ENCODE data around the gene NALCN.

NALCN gene

DNA sequence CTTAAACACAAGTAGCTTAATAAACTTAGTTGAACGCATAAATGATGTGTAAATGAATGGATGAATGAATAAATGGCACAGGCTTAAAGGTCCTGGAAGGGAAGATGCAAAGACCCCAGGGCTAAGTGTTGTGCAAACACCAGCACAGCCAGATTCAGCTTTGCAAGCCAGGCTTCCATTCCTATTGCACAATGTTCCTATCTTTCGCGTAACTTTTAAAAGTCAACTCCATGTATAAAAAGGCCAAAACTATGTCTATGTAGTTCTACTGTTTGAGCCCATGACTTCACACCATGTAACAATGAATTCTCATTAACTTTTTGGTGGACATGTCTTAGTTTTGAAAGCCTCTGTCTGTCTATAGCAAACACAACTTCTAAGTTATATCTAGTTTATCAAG is 226.0 kb downstream of the NALCN start:
- DNase-seq = no peak

DNA sequence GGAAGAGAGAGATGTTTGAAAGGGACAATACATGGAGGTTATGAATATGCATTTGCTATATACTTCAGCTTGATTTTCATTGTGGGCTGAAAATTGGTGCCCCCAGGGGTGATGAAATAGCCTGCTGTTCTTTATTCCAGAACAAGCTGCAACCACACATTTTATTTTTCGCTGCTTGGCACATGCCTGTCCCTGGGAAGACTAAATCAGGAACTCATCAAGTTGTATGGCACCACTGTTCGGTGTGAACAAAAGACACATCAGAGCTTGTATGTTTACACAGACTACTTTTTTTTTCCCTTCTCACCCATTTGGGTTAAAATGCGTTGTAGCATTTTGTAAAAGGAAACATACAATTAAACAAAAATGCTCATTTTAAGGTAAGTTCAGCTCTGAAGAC is 230.7 kb downstream of the NALCN start:
- no peak for DNase-seq

DNA sequence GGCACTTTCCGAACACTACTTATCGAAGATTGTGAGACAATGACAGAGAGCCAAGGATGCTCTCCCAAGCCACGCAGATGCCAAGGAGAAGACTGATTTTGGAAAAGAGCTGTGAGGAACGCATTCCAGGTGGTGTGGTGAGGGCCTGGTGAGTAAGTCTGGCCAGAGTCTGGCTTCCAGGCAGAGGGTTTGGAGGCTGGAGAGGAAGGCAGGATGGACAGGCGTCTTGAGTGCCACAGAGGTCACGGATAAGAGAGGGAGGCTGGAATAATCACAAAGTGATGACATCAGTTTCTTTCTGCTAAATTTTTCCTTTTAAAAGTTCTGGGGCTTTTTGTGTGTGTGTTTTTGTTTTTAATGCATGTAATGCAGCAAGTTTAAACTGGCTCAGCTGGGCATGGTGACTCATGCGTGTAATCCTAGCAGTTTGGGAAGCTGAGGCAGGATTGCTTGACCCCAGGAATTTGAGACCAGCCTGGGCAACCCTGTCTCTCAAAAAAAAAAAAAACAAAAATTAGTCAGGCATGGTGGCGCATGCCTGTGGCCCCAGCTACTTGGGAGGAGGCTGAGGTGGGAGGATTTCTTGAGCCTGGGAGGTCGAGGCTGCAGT is 235.1 kb downstream of the NALCN start:
- no peak for DNase-seq

DNA sequence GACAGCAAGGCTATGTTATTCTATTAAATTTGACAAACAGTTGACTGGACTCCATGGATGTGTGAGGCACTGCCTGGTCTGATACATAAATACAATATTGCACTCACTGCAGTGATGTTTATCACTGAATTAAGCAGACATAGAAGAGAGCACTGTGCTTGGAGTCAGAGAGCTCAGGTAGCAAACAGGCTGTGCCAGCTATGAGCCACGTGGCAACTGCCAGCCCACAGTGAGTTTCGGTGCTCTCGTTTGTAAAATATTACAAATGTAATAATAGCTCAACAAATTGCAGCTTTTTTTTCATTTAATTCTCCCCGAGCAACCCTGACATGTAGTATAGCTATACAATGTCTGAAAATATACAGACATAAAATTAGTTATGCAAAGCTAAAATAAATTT is 237.3 kb downstream of the NALCN start:
- no peak for DNase-seq

DNA sequence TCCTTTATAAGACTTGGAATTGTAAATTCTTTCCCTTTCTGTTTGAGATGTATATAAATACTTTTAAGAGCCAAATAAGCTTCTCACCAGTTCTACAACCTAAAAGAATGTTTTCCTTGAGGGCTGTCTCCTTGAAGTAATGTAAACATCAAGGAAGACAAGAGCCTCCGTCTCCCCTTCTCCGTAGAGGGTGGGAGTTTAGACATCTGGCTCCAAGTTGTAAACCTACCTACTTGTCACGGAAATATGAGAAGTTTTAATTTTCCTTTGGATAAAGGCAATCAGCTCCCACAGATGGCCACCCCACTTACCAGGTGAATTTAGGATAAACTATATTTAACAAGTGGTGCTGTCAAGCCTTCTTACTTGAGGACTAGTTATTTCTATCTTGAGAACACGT is 237.9 kb downstream of the NALCN start:
- DNase-seq = no peak

DNA sequence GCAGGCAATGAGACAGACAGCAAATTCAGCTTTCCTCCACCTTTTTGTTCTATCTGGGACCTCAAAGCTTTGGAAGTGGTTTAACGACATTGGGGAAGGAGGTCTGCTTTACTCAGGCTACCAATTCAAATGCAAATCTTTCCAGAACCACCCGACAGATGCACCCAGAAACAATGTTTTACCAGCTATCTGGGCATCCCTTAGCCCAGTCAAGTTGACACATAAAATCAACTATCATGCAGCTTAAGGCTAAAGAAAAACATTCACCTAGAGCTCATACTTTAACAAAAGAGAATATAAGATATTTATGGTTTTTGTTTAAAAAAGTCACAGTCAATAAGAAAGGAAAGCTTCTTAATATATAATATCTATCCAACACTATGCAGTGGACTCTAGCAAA is 246.0 kb downstream of the NALCN start:
- no peak for DNase-seq

DNA sequence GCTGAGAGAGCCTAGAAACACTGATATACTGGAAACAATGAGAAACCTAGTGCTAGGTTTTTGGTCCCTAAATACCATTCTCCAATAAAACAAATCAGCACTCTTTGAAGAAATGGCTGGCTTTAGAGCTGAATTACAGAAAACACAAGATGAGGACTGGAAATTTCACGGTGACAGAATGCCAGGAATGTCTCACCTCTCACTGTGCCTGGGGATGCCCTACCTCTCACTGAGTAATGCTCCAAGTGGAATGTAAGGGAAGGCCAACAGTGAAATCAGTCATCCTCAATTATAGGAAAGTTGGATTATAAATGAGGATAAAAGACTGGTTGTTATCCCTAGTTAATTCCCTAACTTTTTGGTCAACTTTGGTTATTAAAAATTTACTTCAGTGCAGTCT is 259.0 kb downstream of the NALCN start:
- no peak for DNase-seq

DNA sequence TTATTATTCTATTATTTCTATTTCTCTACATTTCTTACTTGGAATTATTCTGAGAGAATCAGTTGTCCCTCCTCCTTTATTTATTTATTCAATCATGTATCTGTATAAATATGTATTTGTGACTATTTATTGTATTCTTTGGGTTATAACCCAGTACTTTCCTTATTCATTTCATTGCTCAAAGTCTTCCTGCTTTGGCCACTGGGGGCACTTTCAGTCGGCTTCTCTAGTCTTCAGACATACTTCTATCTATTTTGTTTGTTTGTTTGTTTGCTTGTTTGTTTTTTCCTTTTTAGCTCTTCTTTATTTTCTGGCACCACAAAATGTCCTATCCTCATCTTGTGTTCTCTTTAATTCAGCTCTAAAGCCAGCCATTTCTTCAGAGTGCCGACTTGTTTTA is 260.4 kb downstream of the NALCN start:
- peak in 1 of 2 experiments; percentile 6 for DNase-seq

DNA sequence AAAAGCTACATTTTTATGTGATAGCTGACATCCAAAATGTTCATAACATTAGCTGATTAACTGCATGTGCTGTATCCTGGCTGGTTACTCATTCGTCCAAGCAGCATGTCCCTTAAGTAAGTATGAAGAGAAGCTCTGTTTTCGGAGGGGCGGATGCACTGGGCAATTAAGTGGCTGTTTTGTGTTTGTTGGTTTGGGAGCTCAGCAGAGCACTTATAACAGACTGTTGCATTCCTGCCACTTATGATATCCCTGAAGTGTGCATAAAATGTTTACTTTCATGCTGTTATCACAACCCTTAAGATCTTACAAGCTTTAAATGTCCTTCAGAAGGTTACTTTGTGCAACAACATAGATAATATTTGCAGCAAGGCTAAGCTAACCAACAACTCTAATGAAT is 264.1 kb downstream of the NALCN start:
- DNase-seq = no peak

DNA sequence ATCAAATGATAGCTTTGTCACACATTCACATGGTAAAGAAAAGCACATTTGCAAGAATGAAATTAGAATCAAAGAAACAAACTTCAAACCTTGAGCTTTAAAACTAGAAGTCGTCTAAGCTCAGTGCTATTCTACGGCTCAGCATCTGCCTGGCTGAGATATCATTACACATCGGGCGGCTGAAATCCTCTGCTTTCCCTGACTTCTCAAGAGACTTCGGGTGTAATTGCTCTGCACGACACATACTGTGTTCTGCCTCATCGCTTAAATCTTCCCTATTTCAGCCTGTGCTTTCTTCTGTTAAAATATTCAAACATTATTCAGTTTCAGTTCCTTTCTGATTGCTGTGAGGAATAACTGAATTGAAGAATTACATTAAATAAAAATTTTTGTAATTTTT is 265.3 kb downstream of the NALCN start:
- DNase-seq = no peak

DNA sequence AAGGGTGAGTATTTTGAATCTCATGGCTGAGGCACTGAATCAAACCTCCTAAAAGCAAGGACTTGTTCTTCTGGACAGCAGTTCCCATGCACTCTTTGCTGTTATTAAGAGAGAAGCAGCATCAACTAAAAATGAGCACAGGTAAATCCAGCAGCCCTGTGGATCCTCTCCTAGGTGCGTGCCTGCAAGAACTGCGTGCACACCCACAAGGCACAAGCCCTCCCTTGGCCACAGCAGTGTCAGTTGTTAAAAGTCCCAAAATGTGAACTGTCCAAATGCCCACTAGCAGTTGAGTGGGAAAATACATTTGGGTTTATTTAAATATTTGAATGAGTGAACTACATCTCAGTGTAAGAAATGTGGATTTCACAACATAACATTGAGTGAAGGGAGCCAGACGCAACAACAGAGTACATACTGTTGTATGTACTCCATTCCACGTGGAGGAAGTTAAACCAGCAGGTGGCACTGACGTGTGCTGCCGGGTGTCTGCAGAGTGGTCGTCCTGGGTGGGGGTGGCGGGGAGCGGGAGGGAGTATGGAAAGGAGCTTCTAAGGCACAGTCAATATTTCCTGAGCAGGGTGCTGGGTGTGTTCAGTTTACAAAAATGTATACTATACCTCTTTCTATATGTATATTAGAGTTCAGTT is 266.4 kb downstream of the NALCN start:
- no peak for DNase-seq

DNA sequence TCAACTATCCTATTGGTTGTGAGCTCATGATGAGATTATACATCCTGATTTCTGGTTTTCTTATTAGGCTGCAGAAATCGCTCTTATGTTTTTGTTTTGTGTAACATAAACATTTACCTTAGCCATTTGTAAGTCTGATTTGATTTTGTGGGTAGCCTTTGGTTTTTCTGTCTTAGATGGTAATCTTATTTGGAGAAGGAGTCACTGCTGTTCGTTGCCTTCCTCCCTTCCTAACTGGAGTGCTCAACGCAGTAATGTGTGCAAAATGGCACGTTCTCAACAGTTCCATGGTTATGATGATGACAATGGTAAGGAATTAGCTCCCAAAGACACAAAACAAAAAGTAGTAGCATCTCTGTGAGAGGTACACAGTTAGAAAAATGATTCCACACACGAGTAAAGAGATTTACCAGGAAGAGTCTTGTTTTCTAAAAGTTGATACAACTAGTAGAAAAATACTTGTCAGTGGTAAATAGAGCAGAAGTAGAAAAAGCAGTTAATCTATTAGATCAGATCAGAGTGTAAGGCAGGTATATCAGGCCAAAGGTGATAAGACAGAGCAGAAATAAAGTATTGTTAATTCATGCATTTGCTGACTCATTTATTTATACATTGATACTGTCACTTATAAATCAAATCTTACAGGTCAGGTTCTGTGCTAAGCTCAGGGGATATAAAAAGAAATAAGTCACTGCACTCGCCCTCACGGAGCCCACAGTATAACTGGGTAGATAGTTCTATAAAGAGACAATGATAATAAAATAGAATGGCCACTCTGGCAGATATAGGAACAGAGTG is 270.0 kb downstream of the NALCN start:
- DNase-seq = no peak

DNA sequence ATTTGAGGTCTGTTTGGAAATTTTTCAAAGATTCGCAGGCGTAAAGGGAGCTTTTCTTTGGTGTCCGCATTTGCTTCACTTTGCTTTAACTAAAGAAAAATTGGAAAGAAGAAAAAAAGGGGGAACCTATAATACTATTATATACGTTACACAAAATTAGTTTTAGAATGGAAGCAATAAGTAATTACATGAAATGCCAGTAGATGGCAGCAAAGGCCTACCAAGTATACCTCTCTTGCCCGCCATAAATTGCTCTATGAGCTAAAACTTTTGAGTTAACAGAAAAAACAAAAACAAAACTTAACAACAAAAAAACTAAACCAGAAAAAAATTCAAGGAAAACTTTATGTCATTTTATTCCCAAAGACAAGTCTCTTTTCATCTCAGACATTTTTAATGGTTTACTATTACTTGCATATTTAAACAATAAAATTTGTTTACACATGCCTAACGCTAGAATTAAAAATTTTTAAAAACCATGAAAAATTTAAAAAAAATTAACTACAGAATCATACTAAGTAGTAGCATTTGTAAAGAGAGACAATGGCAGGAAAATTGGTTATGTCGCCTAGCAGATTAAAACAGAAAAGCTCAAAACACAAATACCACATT is 271.4 kb downstream of the NALCN start:
- peak; percentile 43 to 60 for DNase-seq

DNA sequence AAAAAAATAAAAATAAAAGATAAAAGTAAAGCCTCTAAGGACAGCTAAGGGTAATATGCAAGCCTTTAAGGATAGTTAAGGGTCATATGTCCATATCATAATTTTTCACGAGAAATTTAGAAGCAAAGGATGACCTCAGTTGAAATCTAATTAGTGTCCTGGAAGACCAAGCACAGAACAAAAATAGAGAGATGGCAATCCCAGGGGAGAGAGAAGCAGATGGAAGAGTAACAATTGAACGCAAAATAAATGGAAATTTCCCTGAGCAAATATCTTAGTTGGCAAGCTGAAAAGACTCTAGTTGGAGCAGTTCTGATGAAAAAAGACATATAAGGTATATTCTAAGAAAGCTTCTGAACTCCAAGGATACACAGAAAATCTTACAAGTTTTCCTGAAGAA is 275.4 kb downstream of the NALCN start:
- DNase-seq = no peak

DNA sequence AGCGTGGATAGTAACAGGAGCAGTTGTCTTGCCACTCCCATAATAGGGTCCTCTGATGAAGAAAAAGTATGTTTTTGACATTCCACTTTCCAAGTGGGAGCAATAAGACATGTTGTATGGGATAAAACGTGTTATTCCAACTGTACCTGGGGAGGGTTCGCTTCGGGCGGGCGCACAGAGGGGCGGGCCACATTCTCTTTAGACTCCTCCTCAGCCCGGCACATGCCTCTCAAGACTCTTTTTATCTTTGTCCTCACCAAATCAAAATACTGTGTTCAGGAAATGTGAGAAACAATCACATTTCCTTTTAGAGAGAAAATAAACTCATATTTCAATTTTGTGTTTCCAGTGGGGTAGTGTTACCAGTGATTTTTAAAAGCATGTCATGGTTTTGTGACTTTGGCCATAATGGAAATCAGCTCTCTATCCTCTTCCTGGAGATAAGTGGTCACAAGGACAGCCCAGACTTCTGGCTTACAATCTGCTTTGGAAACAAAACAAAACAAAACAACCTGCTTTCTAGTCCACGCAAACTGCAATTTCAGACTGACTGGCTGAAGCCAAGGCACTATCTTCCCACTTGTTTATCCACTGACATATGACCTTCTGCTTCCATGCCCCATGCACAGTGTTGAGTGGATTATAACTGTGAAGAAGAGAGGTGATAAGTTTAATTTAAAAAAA is 276.1 kb downstream of the NALCN start:
- no peak for DNase-seq

DNA sequence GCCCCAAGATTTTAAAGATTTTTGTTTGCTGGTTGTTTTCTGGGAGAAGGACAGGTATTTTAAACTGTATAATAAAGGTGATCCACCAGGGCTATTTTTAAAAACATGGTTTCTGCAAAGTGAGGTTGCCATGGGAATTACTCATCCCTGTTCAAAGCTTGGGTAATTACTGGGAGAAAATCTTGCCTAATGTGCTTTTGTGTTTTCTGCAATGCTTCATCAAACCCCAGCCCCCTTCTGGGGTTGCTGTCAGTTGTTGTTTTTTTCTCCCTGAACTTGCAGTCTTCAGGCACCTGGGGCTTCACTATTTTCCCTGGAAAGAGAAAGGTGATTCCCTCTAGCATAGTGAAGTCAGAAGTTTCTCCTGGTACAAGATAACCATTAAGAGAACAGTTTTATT is 277.2 kb downstream of the NALCN start:
- no peak for DNase-seq

DNA sequence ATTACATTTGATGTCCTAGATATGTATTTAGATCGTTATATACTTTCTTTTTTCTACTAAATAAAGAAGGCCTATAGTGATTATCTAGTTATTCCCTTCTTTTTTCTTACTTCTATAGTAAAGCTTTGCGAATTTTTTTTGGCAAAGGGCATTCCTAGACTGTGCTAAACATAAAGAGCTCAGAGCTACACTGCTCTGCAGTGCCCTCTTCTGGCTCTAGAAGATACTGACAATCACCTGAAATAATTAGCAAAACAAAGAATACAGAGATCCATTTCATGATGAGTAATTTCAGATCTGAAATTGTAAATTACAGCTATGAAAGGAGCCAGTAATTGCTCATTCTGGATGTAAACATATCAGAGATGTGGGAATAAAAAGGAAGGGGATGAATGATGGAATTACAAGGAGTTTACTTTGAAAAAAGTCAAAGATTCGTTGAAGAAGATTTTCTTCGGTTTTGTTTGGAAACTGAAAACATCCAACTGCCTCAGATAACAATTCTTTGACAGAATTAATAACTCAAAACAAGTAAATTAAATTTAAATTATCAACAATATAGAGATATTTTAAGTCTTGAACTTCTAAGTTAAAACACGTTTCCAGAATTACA is 288.5 kb downstream of the NALCN start:
- DNase-seq = peak; percentile 30 to 38

DNA sequence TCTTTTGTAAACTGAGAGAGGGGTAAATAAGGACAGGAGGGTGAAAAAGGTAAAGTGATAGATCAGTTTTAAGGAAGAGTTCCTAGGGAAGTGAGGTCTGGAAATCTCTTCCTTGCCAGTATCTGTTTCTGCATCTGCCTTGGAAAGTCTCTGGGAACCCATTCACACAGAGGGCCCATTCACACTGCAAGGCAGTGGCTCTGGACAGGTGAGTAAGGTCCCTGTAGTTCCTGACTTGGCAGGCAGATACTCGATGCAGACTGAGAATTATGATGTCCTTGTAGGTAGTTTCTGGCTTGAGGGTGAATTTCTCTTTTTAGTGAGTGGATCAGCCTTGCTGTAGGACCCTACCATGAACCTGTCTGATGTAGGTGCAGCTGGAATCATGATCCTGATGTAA is 293.3 kb downstream of the NALCN start:
- DNase-seq = no peak

DNA sequence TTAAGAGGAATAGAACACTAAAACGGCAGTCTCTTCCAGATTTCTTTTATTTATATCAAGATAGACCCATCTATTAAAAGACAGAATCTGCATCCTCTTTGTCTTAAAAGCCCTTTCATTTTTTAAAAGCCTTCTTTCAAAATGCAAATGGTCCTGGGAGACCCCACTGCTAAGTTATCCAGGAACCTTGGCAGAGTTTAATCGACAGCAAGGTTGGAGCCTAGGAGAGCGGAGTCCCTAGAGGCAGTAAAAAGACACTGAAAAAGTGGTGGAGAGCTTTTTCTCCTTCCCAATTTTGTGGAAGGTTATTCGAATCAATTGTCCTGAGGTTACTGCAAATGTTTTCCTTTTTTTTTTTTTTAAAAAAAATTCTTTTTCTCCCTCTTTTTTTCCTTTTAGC is 294.7 kb downstream of the NALCN start:
- no peak for DNase-seq

DNA sequence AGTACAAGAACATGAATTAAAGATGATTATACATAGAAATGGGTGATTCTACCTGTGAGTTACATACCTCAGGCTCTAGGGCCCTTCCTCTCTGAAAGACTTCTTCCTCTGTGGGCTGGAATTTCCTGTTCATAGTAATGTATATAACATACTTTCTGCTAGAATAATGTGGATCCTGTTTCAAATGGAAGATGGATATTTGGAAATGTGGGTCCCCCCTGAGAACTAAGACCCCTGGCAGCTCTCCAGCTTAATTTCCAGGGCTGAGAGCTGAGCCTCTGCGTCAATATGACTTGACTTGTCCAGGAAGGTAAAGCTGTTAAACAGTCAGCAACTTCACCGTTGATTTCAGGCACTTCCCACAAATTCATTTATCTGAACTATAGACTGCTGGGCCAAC is 296.3 kb downstream of the NALCN start:
- no peak for DNase-seq

DNA sequence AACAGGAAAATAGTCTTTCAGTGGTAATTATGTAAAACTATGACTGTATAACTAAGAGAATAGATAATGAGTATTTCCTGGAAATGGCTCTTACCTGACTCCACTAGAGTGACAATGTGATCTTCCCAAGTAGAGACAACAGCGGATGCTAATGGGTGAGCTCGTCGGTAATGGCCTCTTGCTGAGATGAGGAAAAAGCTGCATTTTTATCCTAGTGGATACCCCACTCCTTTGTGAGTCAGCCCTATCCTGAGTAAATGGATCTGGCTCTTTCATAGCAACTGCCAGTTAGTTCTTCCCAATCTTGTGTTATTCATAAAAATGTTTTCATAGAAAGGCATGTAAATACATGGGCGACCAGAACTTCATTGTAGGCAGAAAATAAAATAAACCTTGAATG is 299.5 kb downstream of the NALCN start:
- no peak for DNase-seq

DNA sequence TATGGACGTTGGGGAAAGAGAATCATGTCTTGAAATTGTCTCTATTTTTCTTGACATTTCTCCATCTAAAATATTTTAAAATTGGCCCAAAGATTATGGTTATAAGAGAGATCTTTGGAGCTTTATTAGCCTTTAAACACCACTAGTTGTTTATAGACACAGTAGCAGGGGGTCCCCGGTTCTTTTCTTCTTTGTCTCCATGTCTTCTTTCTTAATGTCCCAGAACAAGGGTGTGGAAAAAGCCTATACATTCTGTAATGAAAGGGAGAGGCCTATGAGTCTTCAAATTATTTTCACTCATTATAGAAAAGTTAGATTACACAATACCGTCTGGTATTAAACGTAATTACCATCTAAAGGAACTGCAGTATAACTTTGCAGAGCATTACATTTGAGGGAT is 300.0 kb downstream of the NALCN start:
- no peak for DNase-seq

DNA sequence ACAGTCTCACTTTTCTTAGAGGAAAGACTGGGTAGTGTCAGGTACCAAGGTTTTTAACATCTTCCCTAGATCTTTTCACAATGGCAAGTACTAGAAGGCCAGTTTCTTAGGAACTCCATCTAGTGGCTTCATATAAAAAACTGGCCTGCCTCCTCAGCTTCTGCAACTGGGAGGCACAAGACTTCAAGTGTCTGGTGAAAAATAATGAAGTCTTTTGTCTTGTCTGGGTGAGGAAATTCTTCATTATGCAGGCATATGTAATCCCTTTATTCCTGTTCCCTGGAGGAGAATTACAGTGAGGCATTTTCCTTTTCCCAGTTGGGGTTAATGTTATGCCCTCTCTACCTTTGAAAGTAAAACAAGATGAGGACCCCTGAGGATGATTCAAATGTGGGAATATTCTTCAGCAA is 300.5 kb downstream of the NALCN start:
- no peak for DNase-seq
